Fibroblast of skin of scalp (primary cell): Measurements from ENCODE around the gene AP2A2.

Experiments
- DNase-seq: peaks from one replicate; pipeline ENCODE4 v3.0.0-alpha.2; 2013

The AP2A2 gene

DNA sequence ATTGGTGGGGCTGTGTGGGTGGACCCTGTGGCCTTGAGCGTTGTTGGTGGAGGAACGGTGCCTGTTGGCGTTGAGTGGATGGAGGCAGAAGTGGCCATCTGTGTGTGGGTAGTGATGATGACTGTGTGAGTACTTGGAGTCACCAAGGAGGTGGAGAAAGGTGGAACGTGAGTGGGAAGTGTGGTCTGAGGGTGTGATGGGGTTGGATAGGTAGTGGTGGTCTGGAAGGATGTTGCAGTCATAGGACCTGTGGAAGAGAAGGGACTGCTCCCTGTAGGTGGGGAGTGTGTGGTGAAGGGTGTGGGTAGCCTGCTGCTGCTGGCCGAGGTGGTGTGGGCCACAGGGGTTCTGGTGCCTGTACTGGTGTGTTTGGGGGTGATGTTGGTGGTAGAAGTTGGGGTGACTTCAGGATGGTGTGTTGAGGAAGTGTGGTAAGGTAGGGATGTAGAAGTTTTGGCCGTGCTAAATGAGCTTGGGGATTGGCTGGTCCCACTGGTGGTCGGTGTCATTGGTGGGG, 91.0 kb downstream of the AP2A2 start:
- peak; percentile 8 for DNase-seq

DNA sequence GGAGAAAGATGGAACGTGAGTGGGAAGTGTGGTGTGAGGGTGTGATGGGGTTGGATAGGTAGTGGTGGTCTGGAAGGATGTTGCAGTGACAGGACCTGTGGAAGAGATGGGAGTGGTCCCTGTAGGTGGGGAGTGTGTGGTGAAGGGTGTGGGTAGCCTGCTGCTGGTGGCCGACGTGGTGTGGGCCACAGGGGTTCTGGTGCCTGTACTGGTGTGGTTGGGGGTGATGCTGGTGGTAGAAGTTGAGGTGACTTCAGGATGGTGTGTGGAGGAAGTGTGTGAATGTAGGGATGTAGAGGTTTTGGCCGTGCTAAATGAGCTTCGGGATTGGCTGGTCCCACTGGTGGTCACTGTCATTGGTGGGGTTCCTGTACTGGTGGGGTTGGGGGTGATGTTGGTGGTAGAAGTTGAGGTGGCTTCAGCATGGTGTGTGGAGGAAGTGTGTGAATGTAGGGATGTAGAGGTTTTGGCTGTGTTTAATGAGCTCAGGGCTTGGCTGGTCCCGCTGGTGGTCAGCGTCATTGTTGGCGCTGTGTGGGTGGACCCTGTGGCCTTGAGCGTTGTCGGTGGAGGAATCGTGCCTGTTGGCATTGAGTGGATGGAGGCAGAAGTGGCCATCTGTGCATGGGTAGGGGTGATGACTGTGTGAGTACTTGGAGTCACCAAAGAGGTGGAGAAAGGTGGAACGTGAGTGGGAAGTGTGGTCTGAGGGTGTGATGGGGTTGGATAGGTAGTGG, 91.8 kb downstream of the AP2A2 start:
- DNase-seq: no peak

DNA sequence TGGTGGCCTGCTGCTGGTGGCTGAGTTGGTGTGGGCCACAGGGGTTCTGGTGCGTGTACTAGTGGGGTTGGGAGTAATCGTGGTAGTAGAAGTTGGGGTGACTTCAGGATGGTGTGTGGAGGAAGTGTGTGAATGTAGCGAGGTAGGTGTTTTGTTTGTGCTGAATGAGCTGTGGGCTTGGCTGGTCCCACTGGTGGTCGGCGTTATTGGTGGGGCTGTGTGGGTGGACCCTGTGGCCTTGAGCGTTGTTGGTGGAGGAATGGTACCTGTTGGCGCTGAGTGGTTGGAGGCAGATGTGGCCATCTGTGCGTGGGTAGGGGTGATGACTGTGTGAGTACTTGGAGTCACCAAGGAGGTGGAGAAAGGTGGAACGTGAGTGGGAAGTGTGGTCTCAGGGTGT, 92.4 kb downstream of the AP2A2 start:
- DNase-seq: no peak

DNA sequence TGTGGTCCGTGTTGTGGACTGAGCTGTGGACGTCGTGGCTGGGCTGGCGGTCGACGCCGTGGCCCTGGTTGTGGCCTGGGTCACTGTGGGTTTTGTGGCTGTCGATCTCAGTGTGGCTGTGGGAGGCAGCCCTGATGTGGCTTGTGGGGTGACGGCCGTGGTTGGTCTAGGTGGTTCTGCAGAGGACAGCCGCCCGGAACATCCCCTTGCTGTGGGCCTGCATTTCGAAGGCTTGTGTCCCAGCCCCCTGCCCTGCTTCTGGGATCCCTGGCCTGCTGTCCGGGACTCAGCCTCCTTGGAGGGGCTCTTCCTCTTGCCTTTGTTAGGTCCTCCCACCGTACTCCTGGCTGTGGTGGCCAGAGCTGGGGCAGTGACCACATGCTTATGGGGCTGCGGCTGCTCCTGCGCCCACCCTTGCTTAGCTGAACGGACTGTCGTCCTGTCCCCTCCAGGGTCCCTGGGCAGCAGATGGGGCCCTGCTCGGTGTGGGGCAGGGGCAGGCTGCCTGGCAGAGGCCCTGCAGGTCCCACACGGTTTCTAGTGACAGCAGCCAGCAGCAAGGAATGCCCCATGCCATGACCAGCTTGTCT, 93.7 kb downstream of the AP2A2 start:
- no peak for DNase-seq

DNA sequence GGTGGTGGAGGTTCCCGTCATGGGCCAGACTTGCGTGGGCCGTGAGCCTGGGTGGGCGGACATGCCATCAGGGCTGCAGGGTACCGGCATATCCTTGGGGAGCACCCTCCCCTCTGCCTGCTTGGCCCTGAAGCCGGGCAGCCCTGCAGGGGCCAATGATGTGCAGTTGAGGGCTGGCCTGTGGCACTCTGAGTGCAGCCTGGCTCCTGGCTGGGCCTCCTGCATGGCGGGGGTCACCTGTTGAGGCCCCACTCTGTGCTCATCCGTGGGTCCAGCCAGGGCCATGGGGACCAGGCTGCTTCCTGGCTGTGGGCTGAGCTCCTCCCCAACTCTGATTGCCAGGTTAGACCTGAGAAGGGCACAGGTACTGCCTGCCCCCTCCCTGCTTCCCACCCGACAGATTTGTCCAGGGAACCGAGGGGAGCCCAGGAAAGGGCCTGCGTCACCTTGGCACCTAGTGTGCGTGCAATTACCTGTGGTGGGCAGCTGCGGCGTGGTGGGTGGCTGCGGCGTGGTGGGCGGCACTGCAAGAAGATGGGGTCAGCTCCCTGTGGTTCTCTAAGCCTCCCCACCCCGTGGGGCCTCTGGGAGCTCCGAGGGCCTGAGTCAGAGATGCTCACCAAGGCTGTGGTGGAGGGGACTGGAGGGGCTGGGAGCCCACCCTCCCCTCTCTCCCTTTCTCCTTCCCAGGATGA, 94.7 kb downstream of the AP2A2 start:
- DNase-seq: no peak

DNA sequence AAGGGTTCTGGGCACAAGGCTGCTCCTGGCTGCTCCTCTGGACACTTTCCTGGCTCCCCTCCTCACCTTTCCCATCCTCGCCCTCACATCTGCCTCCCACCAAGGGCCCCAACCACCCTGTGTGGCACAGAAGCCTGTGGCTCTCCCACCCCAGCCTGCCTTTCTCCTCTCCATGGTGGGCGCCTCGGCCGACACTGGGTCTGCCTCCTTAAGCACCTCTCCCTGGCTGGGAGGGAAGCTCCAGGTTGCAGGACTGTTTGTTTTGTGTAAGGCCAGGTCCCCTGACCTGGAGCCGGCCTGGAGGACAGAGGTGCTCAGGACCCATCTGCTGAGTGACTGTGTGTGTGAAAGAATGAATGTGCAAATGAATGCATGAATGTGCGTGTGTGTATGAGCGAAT, 96.7 kb downstream of the AP2A2 start:
- DNase-seq: no peak

DNA sequence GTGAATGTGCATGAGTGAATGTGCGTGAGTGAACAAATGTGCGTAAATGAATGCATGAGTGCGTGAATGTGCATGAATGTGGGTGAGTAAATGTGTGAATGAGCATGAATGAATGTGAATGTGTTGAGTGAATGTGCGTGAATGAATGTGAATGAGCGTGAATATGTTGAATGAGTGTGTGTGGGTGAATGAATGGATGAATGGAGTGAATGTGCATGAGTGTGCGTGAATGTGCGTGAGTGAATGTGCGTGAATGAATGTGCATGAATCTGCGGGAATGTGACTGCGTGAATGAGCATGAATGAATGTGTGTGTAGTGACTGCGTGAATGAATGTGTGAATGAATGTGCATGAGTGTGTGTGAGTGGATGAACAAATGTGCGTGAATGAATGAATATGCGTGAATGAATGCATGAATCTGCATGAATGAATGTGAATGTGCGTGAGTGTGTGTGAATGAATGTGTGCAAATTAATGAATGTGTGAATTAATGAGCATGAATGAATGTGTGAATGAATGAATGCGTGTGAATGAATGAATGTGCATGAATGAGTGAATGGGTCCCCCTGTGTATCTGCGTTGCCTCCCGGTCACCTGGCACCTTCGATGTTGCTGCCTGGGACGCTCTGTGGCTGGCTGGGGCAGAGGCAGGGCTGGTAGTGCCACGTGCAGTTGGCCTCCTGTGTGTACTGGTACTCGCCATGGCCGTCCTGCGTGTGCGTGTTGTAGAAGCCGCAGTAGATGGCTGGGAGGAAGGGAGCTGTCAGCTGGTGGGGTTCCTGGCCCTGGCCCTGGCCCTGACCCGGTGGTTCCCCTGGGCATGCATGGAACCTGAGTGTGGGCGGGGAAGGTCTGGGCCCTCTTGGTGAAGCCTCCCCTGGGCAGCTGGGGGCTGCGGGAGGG, 97.5 kb downstream of the AP2A2 start:
- DNase-seq: no peak

DNA sequence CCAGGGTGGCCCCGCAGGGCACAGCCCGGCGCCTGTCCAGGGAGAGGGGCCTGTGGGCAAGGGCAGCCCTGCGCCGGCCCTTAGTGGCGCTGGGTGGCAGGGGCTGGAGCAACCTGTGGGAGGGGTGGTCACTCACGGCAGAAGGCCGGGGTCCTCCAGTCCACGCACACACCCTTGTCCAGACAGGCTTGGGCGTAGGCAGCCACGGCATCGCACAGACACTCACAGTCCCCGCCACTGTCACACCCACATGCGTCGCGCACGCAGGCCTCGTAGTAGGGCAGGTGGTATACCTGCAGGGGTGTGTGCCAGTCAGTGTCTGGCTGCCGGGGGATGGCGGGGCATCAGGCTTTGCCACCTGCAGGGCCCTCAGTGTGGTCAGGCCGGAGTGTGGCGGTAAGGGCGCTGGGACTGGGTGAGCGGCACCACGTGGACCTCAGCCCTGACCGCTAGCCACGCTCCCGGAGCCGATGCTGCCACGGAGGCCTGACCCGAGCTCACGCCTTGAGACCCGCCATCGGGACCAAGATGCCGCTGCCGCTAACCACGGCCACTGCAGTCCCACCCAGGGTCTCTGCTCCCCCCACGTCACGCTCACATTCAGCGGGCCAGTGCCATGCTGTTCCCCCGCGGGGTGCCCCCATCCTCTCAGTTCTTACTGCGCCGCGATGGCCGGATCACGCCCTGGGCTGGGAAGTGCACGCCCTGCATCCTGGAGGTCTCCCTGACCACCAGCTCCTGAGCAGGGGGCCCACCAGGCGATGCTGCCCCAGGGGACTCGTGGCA, 98.3 kb downstream of the AP2A2 start:
- no peak for DNase-seq

DNA sequence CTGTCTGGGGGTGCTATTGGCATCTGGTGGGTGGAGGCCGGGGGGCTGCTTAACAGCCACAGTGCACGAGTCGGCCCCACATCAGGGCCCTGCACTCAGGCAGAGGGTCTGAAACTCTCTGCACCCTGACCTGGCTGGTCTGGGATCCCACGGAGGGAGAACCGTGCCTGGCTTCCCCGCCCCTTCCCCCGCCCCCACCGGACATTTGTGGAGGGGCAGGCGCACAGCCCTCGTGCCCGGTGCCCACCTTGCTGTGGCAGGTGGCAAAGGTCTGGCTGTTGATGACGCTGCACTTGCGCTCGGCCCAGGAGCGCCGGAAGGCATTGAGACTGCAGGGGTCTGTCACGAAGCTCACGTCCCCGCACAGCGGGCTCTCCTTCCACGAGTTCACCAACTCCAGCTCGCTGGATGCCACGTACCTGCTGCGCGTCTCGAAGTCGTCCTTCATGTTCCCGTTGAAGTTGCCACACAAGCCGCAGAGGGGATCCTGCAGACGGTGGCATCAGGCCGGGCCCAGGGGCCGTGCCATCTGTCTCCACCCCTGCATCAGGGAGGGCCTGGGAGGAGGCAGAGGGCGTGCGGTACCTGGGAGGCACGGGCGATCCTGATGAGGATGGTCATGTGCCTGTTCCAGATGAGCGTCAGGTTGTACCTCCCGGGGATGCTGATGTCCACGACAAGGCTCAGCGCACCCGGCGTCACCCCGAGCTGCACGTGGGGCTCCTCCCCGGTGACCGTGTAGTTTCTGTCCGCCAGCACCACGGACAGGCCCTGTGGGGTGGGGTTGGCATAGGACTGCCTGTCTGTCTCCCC, 99.1 kb downstream of the AP2A2 start:
- DNase-seq: no peak

DNA sequence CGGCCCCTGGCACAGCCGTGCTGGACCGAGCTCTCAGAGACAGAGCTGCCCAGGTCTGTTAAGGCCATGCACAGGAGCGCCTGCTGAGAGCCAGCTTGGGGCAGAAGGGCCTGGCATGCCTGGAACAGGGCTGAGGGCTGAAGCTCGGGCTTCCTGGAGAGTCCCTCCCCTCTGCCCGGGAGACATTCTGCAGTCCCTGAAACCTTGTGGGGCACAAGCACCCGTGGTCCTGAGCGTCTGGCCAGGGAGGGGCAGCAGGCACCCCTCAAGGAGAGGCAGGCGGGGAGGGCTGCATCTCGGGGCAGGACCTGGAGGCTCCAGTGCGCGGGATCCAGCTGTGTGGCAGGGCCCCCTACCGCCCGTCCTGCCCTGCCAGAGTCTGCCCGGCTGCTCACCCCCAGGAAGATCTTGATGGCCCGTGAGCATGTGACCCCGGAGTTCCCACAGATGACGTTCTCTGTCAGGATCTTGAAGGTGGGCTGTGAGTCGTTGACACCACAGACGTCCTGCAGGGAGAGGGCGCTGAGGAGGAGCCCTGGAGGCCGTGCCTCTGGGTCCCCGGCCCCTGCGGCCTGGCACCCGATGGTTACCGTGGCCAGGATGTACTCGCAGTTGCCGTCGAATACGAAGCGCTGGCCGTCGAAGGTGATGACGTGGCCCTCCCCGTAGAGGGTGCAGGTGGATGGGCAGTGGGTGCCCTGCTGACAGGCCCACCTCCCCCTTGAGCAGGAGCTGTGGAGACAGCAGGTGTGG, 99.9 kb downstream of the AP2A2 start:
- DNase-seq: no peak

DNA sequence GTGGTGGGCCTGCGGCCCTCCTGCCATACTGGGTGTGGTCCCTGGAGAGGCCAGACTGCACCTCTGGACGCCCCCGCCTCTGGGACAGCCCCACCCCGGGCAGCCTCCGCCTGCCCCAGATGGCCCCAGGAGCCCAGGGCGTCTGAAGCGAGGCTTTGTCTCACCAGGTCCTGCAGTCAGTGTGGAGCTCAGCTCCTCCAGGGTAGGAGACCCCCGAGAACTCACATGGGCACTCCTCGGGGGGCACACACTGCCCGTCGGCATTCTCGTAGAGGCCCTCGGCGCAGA, 100.4 kb downstream of the AP2A2 start:
- no peak for DNase-seq

DNA sequence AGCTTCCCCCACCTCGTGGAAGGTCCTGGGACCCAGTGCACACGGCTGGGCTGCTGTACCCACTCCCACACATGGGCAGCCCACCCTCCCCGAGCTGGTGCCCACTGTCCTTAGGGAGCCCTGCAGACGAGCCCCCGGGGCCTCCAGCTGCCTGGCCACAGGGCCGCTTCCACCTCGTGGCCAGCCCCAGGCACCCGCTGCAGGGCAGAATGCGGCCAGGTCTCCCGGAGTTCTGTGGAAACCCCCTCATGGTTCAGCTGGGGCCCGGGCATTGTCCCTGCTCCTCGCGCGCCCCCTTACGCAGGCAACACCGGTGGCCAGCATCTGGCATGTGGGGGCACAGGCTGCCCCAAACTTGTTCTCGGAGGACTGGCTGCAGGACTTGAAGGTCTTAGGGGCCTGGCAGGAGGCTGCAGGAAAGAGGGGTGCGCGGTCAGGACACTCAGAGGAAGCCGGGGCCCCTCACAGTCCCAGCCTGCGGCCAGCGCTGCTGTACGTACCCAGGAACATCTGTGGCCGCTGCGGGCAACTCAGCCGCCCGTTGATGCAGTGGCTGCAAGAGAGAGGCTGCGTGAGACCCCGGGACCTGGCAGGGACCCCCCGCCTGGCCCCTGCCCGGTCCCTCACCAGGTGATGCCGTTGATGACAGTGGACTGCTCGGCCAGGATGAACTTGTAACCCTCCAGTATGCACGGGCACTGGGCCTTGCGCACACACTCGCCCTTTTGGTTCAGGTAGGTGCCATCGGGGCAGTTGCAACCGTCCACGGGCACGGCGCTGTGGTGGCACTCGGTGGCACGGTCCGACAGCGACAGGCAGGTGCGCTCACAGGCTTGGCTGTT, 101.2 kb downstream of the AP2A2 start:
- DNase-seq: no peak

DNA sequence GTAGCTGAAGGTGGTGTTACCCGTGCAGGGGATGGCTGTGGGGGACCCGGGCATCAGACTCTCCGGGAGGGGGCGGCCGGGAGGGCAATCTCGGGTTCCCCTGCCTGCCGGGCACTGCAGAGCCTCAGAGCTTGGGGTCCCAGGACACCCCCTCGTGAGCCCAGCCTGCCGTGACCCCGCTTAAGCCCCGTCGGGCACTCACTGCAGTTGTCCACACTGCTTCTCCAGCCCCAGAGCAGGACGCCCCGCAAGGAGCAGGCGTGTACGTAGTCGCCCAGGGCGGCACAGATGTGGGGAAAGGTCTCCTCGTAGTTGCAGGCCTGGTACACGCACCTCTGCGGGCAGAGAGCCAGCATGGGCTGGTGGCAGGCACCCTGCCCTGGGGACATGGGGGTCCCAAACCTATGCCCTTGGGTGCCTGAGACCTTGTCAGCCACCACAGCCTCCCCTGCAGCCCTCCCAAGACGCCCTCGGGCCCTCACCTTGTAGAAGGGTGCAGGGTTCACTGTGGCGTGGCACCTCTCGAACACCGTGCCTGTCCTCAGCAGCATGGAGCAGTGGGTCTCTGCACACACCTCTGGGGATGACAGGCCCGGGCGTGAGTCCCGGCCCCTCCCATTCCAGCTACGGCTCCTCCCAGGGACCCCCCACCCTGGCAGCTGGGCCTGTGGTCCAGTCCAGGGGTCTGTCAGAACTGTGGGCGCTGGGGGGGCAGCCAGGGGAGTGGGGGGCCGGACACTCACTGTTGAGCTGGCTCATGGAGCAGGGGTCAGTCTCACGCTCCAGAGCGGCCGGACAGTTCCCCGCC, 102.0 kb downstream of the AP2A2 start:
- no peak for DNase-seq

DNA sequence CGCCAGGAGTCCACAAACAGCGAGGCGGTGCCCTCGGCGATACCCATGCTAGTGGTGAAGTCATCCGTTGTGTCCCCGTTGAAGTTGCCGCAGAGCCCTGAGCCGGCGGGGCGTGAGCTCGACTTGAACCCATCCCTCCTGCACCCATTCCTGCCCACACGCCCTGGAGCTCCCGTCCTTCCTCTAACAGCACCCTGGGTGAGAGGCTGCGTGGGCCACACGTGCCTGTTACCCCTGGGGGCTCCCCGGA, 102.5 kb downstream of the AP2A2 start:
- no peak for DNase-seq

DNA sequence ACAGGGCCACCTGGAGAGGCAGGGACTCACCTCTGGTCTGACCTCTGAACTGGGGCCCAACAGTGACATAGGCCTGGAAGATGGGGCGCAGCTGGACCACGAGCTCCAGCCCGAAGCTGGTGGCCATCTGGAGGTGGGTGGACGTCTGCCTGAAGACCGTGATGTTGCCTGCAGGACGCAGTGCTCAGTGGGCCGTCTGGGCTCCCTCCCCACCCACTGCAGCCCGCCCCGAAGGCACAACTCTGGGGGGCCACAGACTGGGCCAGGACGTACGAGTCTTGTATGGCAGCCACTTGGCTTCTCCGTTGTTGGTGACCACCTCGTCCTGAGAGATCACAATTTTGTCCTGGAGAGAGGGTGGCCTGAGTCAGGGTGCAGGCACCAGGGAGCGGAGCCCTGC, 102.9 kb downstream of the AP2A2 start:
- DNase-seq: no peak

DNA sequence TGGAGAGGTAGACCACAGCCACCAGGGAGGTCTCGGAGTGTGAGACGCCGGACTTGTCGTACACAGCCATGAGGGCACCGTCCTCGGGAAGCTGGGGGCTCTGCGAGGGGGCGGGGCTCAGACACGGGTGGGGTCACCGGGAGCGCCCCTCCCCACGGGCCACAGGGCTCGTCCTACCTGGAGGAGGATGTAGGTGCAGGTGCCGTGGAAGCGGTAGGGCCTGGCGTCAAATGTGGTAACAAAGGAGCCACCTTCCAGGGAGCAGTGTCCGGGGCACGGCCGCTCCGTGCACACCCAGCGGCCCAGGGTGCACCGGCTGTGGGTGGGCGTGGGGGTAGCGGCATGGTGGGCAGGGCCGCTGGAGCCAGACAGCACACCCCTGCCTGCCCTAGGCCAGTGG, 103.4 kb downstream of the AP2A2 start:
- no peak for DNase-seq

DNA sequence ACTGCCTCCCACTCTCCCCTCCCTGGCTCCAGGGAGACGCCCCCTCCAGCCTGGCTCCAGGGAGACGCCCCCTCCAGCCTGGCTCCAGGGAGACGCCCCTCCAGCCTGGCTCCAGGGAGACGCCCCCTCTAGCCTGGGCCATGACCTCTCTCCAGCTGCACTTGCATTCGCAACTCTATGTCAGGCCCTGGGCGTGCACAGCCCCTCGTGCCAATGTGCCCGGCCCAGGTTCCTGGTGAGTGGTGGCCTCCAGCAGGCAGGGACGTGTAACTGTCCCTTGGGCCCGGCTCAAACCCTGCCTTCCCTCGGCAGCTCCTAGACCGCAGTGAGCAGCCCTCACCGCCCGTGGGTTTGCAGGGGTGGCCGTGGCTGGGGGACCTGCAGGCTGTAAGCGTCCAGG, 104.0 kb downstream of the AP2A2 start:
- no peak for DNase-seq

DNA sequence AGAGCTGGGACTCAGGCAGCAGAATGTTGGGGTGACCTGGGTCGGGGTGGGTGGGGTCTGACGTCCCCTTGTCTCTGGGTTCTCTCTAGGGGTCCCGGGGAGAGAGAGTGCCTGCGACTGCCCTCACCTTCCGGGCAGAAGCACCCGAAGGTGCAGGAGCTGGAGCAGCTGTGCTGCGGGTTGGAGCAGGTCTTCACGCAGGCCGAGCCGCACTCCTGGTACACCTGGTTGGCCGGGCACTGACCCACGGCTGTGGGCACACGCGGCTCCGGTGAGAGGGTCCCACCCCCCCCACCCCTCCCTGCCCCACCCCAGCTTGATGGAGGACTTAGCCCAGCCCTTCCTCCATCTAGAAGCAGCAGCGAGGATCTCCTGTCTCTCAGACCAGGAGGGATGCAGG, 104.4 kb downstream of the AP2A2 start:
- DNase-seq: no peak

DNA sequence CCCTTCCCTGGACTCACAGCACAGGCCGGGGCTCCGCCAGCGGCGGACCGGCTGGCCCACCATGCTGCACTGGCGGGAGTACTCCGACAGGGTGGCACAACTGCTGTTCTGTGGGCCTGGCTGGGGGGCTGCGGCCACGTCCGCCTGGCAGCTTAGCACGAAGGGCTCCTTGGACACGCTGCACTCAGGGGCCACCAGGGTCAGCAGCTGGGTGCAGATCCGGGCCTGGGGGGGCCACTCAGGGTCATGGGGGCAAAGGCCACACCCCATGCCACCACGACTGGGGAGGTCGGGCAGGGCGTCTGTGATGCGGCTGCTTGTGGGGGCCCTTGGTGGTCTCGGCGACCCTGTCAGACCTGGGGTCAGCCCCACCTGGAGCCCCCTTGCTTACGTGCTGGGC, 104.9 kb downstream of the AP2A2 start:
- no peak for DNase-seq
